ENCODE measurements around the gene NUP210L.
"Not testable (repeated sequence)": the region's sequence is repeated elsewhere in the genome, so short reads cannot be mapped to it uniquely, and the experiment has no call there.

NUP210L gene

GRCh38 chr1:154167461-154167860 lies 12.6 kb upstream of the NUP210L start:
- no peak for DNase-seq

- DNase-seq, result no peak
These were observed 11.3 kb upstream of the NUP210L start for GRCh38 chr1:154166207-154166606.

- no peak for DNase-seq
These were observed 4.7 kb upstream of the NUP210L start for GRCh38 chr1:154159554-154159953.

DNA sequence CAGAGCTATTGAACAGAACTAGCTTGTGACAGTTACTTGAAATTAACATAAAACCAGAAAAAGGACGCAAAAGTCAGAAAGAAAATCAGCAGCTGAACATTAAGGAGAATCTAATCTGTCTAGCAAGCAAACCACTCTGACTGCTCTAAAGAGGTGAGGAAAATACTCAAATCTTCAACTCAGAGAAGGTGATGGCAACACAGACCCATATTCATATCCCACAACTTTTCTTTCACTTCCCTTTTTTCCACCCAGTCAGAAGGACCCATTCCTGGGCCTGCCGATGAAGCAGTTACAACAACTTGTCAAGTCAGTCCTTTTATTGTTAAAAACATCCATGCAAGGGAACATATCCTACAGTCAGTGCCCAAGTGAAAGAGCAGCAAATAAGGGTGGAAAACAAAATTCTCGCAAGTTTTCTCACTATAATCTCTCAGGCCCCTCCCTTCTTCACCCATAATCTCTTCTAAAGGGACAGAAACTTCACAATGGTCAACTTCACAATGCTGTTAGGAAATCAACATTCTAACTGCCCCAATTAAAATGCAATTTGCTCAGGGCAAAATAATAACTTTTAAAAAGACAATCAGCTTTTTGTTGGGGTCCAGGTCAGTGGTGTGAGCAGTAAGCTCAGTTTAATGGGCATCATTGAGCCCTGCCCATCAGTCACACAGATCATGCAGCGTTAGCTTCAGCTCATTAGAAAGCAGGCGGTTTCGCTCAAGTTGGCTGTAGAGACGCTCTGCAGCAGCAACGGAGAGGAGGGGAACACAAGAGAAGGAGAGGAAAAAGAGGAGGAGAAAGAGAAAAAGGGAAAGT lies 3.6 kb upstream of the NUP210L start:
- no peak for DNase-seq

- DNase-seq, result no peak
These were observed 2.8 kb upstream of the NUP210L start for GRCh38 chr1:154157520-154158306.

- no peak for DNase-seq
These were observed 378 bp upstream of the NUP210L start for GRCh38 chr1:154155251-154155650.

DNA sequence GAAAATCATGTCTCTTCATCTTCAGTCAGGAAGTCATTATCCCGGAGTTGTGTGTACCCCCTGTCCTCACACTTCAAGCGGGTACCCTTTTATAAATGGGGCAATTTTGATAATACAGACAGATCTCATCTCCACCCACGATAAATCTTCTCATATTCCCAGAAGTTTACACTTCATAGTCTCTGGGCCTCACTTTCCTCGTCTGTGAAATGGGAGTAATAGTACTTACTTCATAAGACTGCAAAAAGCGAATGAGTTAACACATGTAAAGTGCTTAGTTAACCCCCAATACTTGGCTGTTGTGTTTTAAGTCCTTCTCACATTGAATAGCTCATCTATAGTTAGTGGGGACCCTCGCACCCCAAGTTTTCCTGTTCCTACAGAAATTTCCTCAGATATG lies 820 bp downstream of the NUP210L start:
- DNase-seq, result no peak

DNA sequence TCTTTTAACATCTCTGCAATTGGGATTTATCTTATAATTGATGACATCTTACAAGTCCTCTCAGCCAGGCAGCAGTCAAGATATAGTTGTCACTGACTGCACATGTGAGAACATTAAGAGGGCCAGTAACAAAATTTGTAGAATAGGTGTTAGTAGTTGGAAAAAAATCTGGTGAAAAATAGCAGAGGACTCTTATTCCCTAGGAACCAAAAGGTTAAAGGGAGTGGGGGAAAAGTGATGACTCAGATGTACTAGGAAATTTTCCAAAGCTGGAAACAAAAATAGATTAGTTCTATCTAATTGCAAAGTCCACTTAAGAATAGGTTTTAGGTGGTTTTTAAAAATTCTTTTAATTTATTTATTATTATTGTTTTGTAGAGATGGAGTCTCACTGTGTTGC lies 3.6 kb downstream of the NUP210L start:
- no peak for DNase-seq

DNA sequence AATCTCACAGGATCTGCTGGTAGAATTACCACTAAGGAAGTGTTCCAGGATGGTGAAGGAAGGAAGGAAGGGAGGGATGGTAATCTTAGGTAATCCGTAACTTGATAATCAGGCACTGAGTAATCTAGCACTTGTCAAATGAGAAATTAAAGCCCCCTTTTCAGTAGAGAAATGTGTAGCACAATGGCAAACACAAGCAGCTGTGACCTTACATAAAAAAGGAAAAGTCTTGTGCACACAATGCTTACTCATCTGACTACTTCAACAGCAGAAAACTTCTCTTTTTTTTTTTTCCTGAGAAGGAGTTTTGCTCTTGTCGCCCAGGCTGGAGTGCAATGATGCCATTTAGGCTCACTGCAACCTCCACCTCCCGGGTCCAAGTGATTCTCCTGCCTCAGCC lies 6.1 kb downstream of the NUP210L start:
- no peak for DNase-seq

- not testable (repeated sequence) for DNase-seq
These were observed 7.4 kb downstream of the NUP210L start for GRCh38 chr1:154147505-154147904.

DNA sequence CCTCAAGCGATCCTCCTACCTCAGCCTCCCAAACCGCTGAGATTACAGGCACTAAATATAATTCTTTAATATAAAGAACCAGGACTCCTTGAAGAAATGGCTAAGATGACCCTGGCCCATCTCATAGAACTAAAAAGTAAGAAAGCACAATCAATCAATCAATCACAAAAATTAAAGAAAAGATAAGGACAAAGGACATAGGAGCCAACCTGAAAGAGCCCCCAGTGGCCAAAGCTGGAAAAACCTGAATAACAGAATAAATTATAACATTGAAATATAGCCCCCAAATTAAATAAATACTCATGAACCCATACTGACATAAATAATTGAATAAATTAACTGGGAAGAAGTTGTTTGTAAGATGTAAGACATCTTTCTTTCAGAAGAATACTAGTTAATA lies 8.9 kb downstream of the NUP210L start:
- no peak for DNase-seq

DNA sequence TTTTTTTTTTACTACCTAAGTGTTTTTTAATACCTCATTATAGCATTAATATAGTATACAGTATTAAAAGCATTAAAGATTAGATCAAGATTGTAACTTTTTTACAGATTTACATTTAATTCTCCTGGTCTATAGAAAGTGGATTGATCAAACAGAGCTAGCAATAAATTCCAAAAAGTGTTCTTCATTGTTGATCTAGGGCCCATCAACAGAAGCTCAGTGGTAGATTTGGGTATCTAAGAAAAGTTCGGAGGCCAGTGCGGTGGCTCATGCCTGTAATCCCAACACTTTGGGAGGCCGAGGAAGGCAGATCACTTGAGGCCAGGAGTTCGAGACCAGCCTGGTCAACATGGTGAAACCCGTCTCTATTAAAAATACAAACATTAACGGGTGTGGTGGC lies 12.5 kb downstream of the NUP210L start:
- DNase-seq, result no peak

DNA sequence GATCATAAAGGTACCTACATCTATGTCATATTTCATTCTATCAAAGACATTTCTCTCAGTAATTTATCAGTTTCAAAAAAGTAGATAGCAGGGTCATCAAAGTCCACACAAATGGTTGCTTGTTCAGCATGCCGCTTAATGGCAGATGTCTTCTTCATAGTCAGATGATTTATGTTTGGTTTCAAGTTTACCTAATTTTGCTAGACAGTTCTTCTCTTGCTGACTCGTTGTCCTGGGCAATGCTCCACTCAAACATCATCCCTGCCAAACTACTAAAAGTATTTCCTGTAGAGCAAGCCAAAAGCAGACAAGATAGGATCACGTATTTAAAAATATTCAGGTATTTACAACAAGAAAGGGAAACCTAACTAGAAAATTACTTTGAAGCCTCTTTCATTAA lies 13.6 kb downstream of the NUP210L start:
- no peak for DNase-seq

DNA sequence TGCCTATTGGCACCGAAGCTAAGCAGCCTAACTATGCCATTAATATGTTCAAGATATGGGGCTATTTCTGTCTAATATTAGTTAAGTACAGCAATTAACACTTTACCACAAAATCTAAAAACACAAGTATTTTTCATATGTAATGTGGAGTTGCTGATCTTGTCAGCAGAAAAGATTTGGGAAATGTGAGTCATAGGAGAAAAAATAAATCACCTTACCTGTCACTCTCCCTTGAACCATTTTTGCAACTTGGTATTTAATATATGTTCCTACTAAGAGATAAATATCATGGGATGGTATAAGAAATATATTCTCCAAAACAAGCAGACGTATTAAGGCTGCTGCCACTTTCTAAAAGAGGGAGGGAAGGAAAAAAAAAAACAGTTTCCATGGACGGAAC lies 17.0 kb downstream of the NUP210L start:
- no peak for DNase-seq

- DNase-seq, result no peak
These were observed 21.6 kb downstream of the NUP210L start for GRCh38 chr1:154133256-154133655.

DNA sequence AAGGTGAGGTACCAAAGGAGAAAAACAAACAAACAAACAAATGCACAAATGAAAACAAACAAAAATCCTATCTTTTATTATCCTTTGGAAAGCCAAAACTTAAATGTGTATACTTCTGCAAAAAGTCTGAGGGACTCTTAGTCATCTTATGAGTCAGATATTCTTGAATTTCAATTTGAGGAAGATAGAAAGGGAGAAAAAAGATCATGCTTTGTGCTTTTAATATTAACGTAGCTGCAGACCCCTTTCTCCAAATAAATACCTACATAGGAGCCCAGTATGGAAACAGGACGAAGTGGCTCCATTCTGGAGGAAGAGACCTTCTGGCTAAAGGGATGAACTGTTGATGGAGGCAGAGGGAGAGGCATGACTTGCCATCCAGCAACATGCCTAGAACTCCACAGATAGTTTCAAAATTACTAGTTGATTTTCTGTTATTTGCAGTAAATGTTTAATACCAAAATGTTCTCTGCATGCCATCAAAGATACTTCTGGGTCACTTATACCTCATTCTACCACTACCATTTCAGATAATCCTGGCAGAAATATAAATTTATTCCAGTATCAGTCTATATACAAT lies 25.4 kb downstream of the NUP210L start:
- DNase-seq, result no peak

- not testable (repeated sequence) for DNase-seq
These were observed 31.7 kb downstream of the NUP210L start for GRCh38 chr1:154123205-154123604.

DNA sequence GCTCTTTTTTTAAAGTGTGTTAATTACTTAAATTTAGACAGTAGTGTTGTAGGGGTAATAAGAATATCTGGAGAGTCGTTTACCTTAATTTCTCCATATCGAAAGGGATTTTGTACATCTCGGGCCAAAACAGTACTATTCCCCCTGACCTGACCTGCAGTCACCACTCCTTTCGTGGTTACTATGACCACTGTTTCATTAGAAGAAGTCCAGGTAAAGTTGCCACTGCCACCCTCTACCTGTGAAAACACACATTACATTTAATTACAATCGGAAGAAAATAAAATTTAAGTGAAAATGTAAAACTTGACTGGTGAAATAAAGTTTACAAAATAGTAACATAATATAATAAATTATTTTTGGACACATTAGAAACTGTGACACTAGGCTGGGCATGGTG lies 37.2 kb downstream of the NUP210L start:
- no peak for DNase-seq

DNA sequence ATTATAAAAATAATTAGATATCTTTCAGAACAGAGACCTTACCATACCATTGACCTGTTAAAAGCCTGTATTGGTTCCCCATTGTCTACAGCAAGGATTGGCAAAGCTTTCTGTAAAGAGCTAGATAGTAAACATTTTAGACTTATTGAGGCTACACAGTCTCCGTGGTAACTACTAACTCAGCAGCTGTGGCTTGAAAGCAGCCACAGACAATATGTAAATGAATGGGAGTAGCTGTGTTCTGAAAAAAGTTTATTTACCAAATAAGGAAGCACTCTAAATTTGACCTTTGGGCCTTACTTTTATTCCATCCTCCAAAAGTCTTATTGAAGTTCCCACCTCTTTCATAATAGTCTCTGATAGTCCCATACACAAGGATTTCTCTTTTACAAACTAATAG lies 39.7 kb downstream of the NUP210L start:
- DNase-seq, result no peak

DNA sequence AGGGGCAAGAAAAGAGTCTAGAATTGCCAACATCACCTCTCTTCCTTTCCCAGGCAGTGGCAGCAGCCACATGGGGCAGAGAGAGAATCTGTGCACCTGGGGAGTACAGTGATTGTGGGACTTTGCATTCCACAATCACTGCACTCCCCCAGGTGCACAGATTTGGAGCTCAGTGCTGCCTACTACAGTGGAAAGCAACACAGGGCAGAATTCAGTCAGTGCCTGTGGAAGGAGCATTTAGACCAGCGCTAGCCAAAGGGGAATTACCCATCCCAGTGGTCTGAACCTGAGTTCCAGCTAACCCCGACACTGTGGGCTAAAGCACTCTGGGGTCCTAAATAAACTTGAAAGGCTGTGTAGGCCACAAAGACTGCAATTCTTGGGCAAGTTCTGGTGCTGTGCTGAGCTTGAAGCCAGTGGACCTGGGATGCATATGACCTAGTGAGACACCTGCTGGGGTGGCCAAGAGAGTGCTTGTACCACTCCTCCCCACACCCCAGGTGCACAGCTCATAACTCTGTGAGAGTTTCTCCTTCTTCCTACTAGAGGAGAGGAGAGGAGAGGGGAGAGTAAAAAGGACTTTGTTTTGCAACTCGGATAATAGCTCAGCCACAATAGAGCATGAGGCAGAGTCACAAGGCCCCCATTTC lies 50.3 kb downstream of the NUP210L start:
- no peak for DNase-seq

DNA sequence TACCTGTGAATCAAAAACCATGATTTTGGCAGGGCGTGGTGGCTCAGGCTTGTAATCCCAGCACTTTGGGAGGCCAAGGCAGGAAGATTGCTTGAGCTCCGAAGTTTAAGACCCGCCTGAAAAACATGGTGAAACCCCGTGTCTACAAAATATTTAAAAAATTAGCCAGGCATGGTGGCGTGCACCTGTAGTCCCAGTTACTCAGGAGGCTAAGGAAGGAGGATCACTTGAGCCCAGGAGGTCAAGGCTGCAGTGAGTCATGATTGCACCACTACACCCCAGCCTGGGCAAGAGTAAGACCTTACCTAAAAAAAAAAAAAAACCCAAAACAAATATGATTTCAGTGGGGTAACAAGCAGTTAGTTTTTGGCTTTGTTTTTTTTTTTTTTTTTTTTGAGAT lies 54.7 kb downstream of the NUP210L start:
- DNase-seq, result not testable (repeated sequence)

- no peak for DNase-seq
These were observed 57.0 kb downstream of the NUP210L start for GRCh38 chr1:154097873-154098272.

- DNase-seq, result no peak
These were observed 59.3 kb downstream of the NUP210L start for GRCh38 chr1:154095456-154096060.
